GM18867 (cell line): Measurements from ENCODE around the gene VPS35L.

Experiments used
- ATAC-seq: cut with Tn5 transposase; IDR thresholded peaks from one replicate; pipeline ENCODE4 v1.9.1; 2021; ENCODE audit warnings: mild to moderate bottlenecking, moderate library complexity; ENCODE audit not compliant: unreplicated experiment

VPS35L gene

GRCh38 chr16:19688396-19689024 is 133.0 kb downstream of the VPS35L start:
- no peak for ATAC-seq

GRCh38 chr16:19689342-19689741 is 133.8 kb downstream of the VPS35L start:
- ATAC-seq = no peak

- no peak for ATAC-seq
These were observed 134.7 kb downstream of the VPS35L start for GRCh38 chr16:19690196-19690595.

- ATAC-seq = no peak
These were observed 135.7 kb downstream of the VPS35L start for GRCh38 chr16:19691161-19691711.

- ATAC-seq = no peak
These were observed 139.5 kb downstream of the VPS35L start for GRCh38 chr16:19694989-19695388.

GRCh38 chr16:19696328-19696727 is 140.8 kb downstream of the VPS35L start:
- no peak for ATAC-seq

GRCh38 chr16:19696961-19697360 is 141.5 kb downstream of the VPS35L start:
- no peak for ATAC-seq

- ATAC-seq = no peak
These were observed 142.3 kb downstream of the VPS35L start for GRCh38 chr16:19697756-19698318.

GRCh38 chr16:19698480-19699465 is 143.3 kb downstream of the VPS35L start:
- no peak for ATAC-seq

GRCh38 chr16:19699472-19699871 is 144.0 kb downstream of the VPS35L start:
- no peak for ATAC-seq

GRCh38 chr16:19700319-19700781 is 144.8 kb downstream of the VPS35L start:
- no peak for ATAC-seq

GRCh38 chr16:19701091-19701490 is 145.6 kb downstream of the VPS35L start:
- no peak for ATAC-seq

GRCh38 chr16:19703172-19703889 is 147.8 kb downstream of the VPS35L start:
- no peak for ATAC-seq

- ATAC-seq = no peak
These were observed 149.0 kb downstream of the VPS35L start for GRCh38 chr16:19704321-19705145.

- no peak for ATAC-seq
These were observed 149.6 kb downstream of the VPS35L start for GRCh38 chr16:19705146-19705501.

- no peak for ATAC-seq
These were observed 150.3 kb downstream of the VPS35L start for GRCh38 chr16:19705843-19706242.

GRCh38 chr16:19706846-19707245 is 151.3 kb downstream of the VPS35L start:
- ATAC-seq = no peak

- ATAC-seq = no peak
These were observed 152.2 kb downstream of the VPS35L start for GRCh38 chr16:19707569-19708295.
